ENCODE results near the gene ASRGL1. TPM values are rescaled to one million over a fixed set of nuclear protein-coding genes. Genes with fewer than 3 reads are reported as not detected.
"Not testable (repeated sequence)": the region's sequence is repeated elsewhere in the genome, so short reads cannot be mapped to it uniquely, and the experiment has no call there.

The ASRGL1 gene
- total and polyA plus RNA-seq, 2 of the 13 experiments (the other 11 are each of a cell fraction or from before 2014, with no cell fraction given), result 50.8 to 97.5 TPM

DNA sequence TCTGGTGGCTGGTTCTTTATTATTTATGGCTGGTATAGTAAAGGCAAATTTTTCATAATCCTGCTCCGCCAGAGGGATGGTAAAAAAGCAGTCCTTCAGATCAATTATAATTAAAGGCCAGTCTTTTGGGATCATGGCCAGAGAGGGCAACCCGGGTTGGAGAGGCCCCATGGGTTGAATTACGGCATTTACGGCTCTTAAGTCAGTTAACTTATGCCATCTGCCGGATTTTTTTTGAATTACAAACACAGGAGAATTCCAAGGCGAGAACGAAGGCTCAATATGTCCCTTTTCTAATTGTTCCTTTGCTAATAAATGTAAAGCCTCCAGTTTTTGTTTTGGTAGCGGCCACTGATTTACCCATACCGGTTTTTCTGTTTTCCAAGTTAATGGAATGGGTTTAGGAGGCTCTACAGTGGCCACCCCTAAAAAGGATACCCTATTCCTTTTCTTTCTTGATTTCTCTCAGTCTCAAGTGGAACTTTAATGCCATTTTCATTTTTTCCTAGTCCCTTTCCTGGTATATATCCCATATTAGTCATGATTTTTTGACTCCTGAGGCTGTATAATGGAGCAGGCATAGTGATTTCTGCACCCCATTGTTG is 41.3 kb downstream of the ASRGL1 start:
- TF ChIP-seq SMC3 (IDR thresholded peaks at IDR 0.05; ENCODE audit: low read length) (0 out of 2 replicates have a peak, but pooled peaks have one; percentile 8), STAG1 (CRISPR knock-in tag; IDR thresholded peaks at IDR 0.05) (peak; percentile 52)
- TF ChIP-seq, protein P1, sequence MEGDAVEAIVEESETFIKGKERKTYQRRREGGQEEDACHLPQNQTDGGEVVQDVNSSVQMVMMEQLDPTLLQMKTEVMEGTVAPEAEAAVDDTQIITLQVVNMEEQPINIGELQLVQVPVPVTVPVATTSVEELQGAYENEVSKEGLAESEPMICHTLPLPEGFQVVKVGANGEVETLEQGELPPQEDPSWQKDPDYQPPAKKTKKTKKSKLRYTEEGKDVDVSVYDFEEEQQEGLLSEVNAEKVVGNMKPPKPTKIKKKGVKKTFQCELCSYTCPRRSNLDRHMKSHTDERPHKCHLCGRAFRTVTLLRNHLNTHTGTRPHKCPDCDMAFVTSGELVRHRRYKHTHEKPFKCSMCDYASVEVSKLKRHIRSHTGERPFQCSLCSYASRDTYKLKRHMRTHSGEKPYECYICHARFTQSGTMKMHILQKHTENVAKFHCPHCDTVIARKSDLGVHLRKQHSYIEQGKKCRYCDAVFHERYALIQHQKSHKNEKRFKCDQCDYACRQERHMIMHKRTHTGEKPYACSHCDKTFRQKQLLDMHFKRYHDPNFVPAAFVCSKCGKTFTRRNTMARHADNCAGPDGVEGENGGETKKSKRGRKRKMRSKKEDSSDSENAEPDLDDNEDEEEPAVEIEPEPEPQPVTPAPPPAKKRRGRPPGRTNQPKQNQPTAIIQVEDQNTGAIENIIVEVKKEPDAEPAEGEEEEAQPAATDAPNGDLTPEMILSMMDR (CRISPR knock-in tag; IDR thresholded peaks at IDR 0.05), result peak; percentile 42
- intact Hi-C loops (cut with micrococcal nuclease; ENCODE audit: unreplicated experiment), result loop anchor here (1.0 kb wide), 1 partner anchor 38 kb away; no protein-coding TSS in a partner anchor

DNA sequence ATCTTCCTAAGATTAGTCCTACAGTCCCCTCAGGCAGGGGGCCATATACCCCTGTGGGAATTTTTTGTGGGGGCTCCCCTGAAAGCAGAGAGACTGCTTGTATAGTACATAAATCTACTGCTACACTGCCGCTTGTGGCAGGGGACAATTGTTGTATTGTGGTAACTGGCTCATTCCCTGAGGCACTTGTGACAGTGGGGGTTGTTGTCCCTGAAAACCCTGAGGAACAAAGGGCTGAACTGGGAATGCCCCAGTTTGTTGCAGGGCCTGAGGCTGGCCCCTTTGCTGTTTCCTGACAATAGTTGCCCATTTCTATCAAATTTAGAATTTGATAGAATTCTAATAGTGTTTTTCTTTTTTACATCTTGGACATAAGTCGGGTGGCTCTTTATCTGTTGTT is 42.3 kb downstream of the ASRGL1 start:
- intact Hi-C loops (cut with micrococcal nuclease; ENCODE audit: unreplicated experiment); in situ Hi-C loops (cut with HindIII; ENCODE audit: extremely low pct_ligation_motif_present, low pct_unique_long_range_greater_than_20kb); H3K4me3 ChIP-seq (replicated peaks in 1 of 3; ENCODE audit: insufficient read depth in 1 of 3, low read depth in 2 of 3, low read length in 3 of 3); H3K36me3 ChIP-seq (replicated peaks in 1 of 2; ENCODE audit: control insufficient read depth in 1 of 2, insufficient read depth in 2 of 2, low read length in 2 of 2); H3K79me2 ChIP-seq (ENCODE audit: insufficient read depth, low read length); H3K4me2 ChIP-seq (ENCODE audit: low read depth, low read length); POLR2A ChIA-PET; FAIRE-seq; H2AFZ ChIP-seq (ENCODE audit: low read length); H3K9me3 ChIP-seq (ENCODE audit: low read length); H3K9ac ChIP-seq (ENCODE audit: insufficient read depth, low read depth, low read length); ATAC-seq; H3K27ac ChIP-seq (ENCODE audit: extremely low read length, insufficient read depth, low read length); H3K27me3 ChIP-seq (ENCODE audit: control insufficient read depth in 1 of 2, insufficient read depth in 2 of 2, low read length in 2 of 2); BruUV-seq (replicated peaks); DNase-seq (ENCODE audit: low spot score); CTCF ChIA-PET (ENCODE audit: low intra/inter-chr PET ratio, low total read pairs); H4K20me1 ChIP-seq (ENCODE audit: insufficient read depth, low read length): not testable (repeated sequence)
- 15% methylated on average over 2 of the region's 2 CpGs for WGBS (ENCODE audit: low lambda C conversion rate)
- H3K4me1 ChIP-seq (ENCODE audit: insufficient read depth, low read length), result peaks cover 25% of the 10 kb centered on the region

More for the DNA sequence above, 41.3 kb downstream of the ASRGL1 start:
- H3K27ac ChIP-seq (ENCODE audit: extremely low read length, insufficient read depth, low read length); H3K9me3 ChIP-seq (ENCODE audit: low read length); H3K36me3 ChIP-seq (replicated peaks in 1 of 2; ENCODE audit: control insufficient read depth in 1 of 2, insufficient read depth in 2 of 2, low read length in 2 of 2); BruUV-seq (replicated peaks); H3K9ac ChIP-seq (ENCODE audit: insufficient read depth, low read depth, low read length); POLR2A ChIA-PET; H2AFZ ChIP-seq (ENCODE audit: low read length); H3K4me2 ChIP-seq (ENCODE audit: low read depth, low read length); FAIRE-seq; in situ Hi-C loops (cut with HindIII; ENCODE audit: extremely low pct_ligation_motif_present, low pct_unique_long_range_greater_than_20kb); H3K79me2 ChIP-seq (ENCODE audit: insufficient read depth, low read length); H3K4me3 ChIP-seq (replicated peaks in 1 of 3; ENCODE audit: insufficient read depth in 1 of 3, low read depth in 2 of 3, low read length in 3 of 3); H4K20me1 ChIP-seq (ENCODE audit: insufficient read depth, low read length); ATAC-seq; H3K27me3 ChIP-seq (ENCODE audit: control insufficient read depth in 1 of 2, insufficient read depth in 2 of 2, low read length in 2 of 2): not testable (repeated sequence)
- H3K4me1 ChIP-seq (ENCODE audit: insufficient read depth, low read length), result peaks cover 25% of the 10 kb centered on the region
- 17% methylated on average over 9 of the region's 9 CpGs for WGBS (ENCODE audit: low lambda C conversion rate)
- DNase-seq (ENCODE audit: low spot score), result peak; percentile 38
- CTCF ChIA-PET (ENCODE audit: low intra/inter-chr PET ratio, low total read pairs), result interaction anchor here (1.1 to 2.0 kb wide), 4 partner anchors 16 to 161 kb away, joined by 3 to 6 read pairs (median 4); no protein-coding TSS in a partner anchor

All from HepG2 (cell line).